IMR-90 (cell line): Measurements from ENCODE around the gene KHDRBS1. TPM values are rescaled to one million over a fixed set of nuclear protein-coding genes. Genes with fewer than 3 reads are reported as not detected.
"Not testable (repeated sequence)": the region's sequence is repeated elsewhere in the genome, so short reads cannot be mapped to it uniquely, and the experiment has no call there.

ENCODE experiments used
- ATAC-seq: fragments of 200-7000 bp; cut with Tn5 transposase; 2 replicates; pipeline ENCODE4 v1.9.1; 2020; ENCODE audit warnings: low read depth, mild to moderate bottlenecking, moderate library complexity
- BruUV-seq: library from RNA; stranded (reverse); fragments of 400-500 nt; replicated peaks from 2 replicates; lab custom pipeline; 2021; lab: Mats Ljungman, UMichigan
- CTCF ChIA-PET: fragments of 300-600 bp; formaldehyde crosslinking; extraction: SDS; loops from one replicate; lab custom pipeline; 2021; ENCODE audit warnings: antibody characterized with exemption; lab: Yijun Ruan, JAX
- POLR2A ChIA-PET: fragments of 300-600 bp; sonication (Branson Sonifier 250); formaldehyde crosslinking; loops from one replicate; lab custom pipeline; 2022; ENCODE audit warnings: antibody characterized with exemption; ENCODE audit not compliant: unreplicated experiment; lab: Charles Lee
- DNase-seq: peaks from one replicate; pipeline ENCODE4 v3.0.0; 2013
- H2AFZ ChIP-seq: replicated peaks from 2 replicates; pipeline ENCODE3; 2013; ENCODE audit warnings: low read length, mild to moderate bottlenecking; ENCODE audit not compliant: poor library complexity
- H2AK5ac ChIP-seq: 2 replicates; pipeline ENCODE4 v1.6.1; 2013; ENCODE audit warnings: low read depth, low read length, inconsistent platforms
- H2AK9ac ChIP-seq: replicated peaks from 2 replicates; pipeline ENCODE3; 2013; ENCODE audit warnings: mild to moderate bottlenecking, low read depth, low read length, moderate library complexity; ENCODE audit not compliant: poor library complexity
- H2BK120ac ChIP-seq: 2 replicates; pipeline ENCODE4 v1.6.1; 2013; ENCODE audit warnings: low read depth, low read length, inconsistent platforms
- H2BK15ac ChIP-seq: 3 replicates; pipeline ENCODE4 v1.6.1; 2013; ENCODE audit warnings: low read depth, low read length, inconsistent platforms
- H2BK20ac ChIP-seq: 2 replicates; pipeline ENCODE4 v1.6.1; 2013; ENCODE audit warnings: low read depth, mild to moderate bottlenecking, inconsistent platforms, low read length, moderate library complexity
- H2BK5ac ChIP-seq: 2 replicates; pipeline ENCODE4 v1.6.1; 2013; ENCODE audit warnings: mild to moderate bottlenecking, low read depth, low read length, inconsistent platforms; ENCODE audit not compliant: poor library complexity, severe bottlenecking
- H3K14ac ChIP-seq: replicated peaks from 2 replicates; pipeline ENCODE4 v1.6.1; 2013; ENCODE audit warnings: low read depth, low read length, inconsistent platforms
- H3K18ac ChIP-seq: 2 replicates; pipeline ENCODE4 v1.6.1; 2013; ENCODE audit warnings: low read depth, low read length, control low read depth
- H3K23ac ChIP-seq: 2 replicates; pipeline ENCODE4 v1.6.1; 2013; ENCODE audit warnings: low read depth, low read length, inconsistent platforms
- H3K27ac ChIP-seq: 2 replicates; pipeline ENCODE4 v1.5.1; 2013; ENCODE audit warnings: mild to moderate bottlenecking, control low read depth, low read length; ENCODE audit not compliant: insufficient read depth
- H3K27me3 ChIP-seq: 2 replicates; pipeline ENCODE4 v1.6.1; 2013; ENCODE audit warnings: low read length; ENCODE audit not compliant: control insufficient read depth, insufficient read depth
- H3K36me3 ChIP-seq: 2 replicates; pipeline ENCODE4 v1.6.1; 2013; ENCODE audit warnings: low read length, mixed read lengths; ENCODE audit not compliant: control insufficient read depth, insufficient read depth
- H3K4ac ChIP-seq: 2 replicates; pipeline ENCODE4 v1.6.1; 2013; ENCODE audit warnings: low read depth, low read length, inconsistent platforms
- H3K4me1 ChIP-seq: 2 replicates; pipeline ENCODE4 v1.6.1; 2013; ENCODE audit warnings: low read length, mixed read lengths; ENCODE audit not compliant: control insufficient read depth, insufficient read depth
- H3K4me2 ChIP-seq: 2 replicates; pipeline ENCODE4 v1.6.1; 2013; ENCODE audit warnings: low read depth, mild to moderate bottlenecking, control low read depth, low read length, moderate library complexity
- H3K4me3 ChIP-seq: 2 replicates; pipeline ENCODE4 v1.5.1; 2013; ENCODE audit warnings: low read depth, mild to moderate bottlenecking, control low read depth, low read length, moderate library complexity; ENCODE audit not compliant: insufficient read depth
- H3K56ac ChIP-seq: 2 replicates; pipeline ENCODE4 v1.6.1; 2013; ENCODE audit warnings: low read length, inconsistent platforms; ENCODE audit not compliant: insufficient read depth; ENCODE audit errors: extremely low read depth
- H3K79me1 ChIP-seq, 2 experiments: 2 replicates each; pipeline ENCODE4 v1.6.1; 2013; ENCODE audit warnings: low read length in 2 of 2, inconsistent platforms in 1 of 2, low read depth in 1 of 2
- H3K9ac ChIP-seq: 2 replicates; pipeline ENCODE4 v1.6.1; 2013; ENCODE audit warnings: low read depth, low read length, control low read depth
- H3K9me1 ChIP-seq: 2 replicates; pipeline ENCODE4 v1.6.1; 2013; ENCODE audit warnings: low read length, inconsistent platforms; ENCODE audit not compliant: insufficient read depth
- H3K9me3 ChIP-seq: 2 replicates; pipeline ENCODE4 v1.6.1; 2013; ENCODE audit warnings: low read length; ENCODE audit not compliant: control insufficient read depth, insufficient read depth
- H4K20me1 ChIP-seq: 2 replicates; pipeline ENCODE4 v1.6.1; 2013; ENCODE audit warnings: low read length, inconsistent platforms; ENCODE audit not compliant: insufficient read depth
- H4K5ac ChIP-seq: 2 replicates; pipeline ENCODE4 v1.6.1; 2013; ENCODE audit warnings: mild to moderate bottlenecking, low read depth, low read length, control low read depth
- H4K8ac ChIP-seq, 2 experiments: 2 replicates each; pipeline ENCODE4 v1.6.1; 2013; ENCODE audit warnings: low read depth in 2 of 2, low read length in 2 of 2, control low read depth in 1 of 2, inconsistent platforms in 1 of 2
- H4K91ac ChIP-seq: 2 replicates; pipeline ENCODE4 v1.6.1; 2013; ENCODE audit warnings: low read depth, low read length, inconsistent platforms; ENCODE audit not compliant: insufficient read depth
- CEBPB ChIP-seq: IDR thresholded peaks from 2 replicates; pipeline ENCODE4 v1.6.1; 2012; ENCODE audit warnings: low read depth, low read length, improper control_type of control experiment
- CHD1 ChIP-seq: IDR thresholded peaks from 2 replicates; pipeline ENCODE4 v1.6.1; 2012; ENCODE audit warnings: low read depth, low read length, improper control_type of control experiment
- RCOR1 ChIP-seq: IDR thresholded peaks from 2 replicates; pipeline ENCODE4 v1.6.1; 2012; ENCODE audit warnings: mild to moderate bottlenecking, low read length, improper control_type of control experiment; ENCODE audit not compliant: insufficient replicate concordance
- WGBS, 2 experiments: methylation state at CpG; one replicate each; pipeline versions ENCODE4 v1.1.5 to v1.1.7; 2013; ENCODE audit warnings: missing lambda C conversion rate in 2 of 2; ENCODE audit not compliant: insufficient read length in 1 of 2; ENCODE audit errors: extremely low coverage in 2 of 2; 5-methylcytosine and 5-hydroxymethylcytosine counted together
- dilution Hi-C: fragments of 300-500 bp; cut with HindIII; formaldehyde crosslinking; loops from one replicate; pipeline ENCODE4 v1.14.3; 2018; ENCODE audit warnings: low sequenced_read_pairs; ENCODE audit not compliant: unreplicated experiment
- in situ Hi-C: fragments of 300-500 bp; cut with MboI; formaldehyde crosslinking; loops from 3 replicates; pipeline ENCODE4 v1.14.3; 2019; ENCODE audit warnings: low sequenced_read_pairs, inconsistent platforms, mixed read lengths
- intact Hi-C: fragments of 100-400 bp; cut with micrococcal nuclease; formaldehyde crosslinking; loops from 2 replicates; pipeline ENCODE4 v1.10.0; 2022
- polyA plus RNA-seq, 3 experiments: library from polyadenylated mRNA; depleted of rRNA; stranded (reverse); fragments of >200 nt; gene quantifications; 2 replicates each; pipeline ENCODE4 v1.2.3, GENCODE V29; 2012; ENCODE audit warnings: low replicate concordance in 1 of 3
- total RNA-seq: library from RNA; depleted of rRNA; stranded (reverse); fragments of >200 nt; gene quantifications from 2 replicates; pipeline ENCODE4 v1.2.3, GENCODE V29; 2012
- TF ChIP-seq, protein P1 (sequence below): fragments of 150-350 bp; IDR thresholded peaks from 2 replicates; pipeline ENCODE4 v1.6.1; 2017; ENCODE audit warnings: mild to moderate bottlenecking, antibody characterized with exemption, low read length, low read depth

The KHDRBS1 gene
- total and polyA plus RNA-seq, 2 of the 4 experiments (the other 2 are of a cell fraction): 33.7 to 67.6 TPM

DNA sequence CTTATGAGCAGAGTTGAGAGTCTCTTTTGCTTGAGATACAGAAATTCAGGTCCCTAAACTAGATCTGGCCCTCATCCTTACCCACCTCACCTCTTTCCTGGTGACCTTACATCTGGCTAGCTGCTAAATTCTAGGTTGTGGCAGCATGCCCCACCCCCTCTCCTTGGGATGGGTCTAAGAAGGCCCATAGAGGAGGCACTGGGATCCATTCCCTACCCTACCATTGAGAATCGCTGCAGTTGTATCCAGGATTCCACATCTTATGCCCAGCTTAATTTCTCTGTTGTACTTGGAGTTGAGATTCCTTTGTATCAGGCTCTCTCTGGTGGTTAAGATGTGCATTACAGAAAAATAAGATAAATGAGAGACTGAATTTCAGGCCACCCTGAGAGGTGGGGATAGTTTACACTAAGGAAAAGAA lies 49.6 kb downstream of the KHDRBS1 start (continued):
- TF ChIP-seq, protein P1, sequence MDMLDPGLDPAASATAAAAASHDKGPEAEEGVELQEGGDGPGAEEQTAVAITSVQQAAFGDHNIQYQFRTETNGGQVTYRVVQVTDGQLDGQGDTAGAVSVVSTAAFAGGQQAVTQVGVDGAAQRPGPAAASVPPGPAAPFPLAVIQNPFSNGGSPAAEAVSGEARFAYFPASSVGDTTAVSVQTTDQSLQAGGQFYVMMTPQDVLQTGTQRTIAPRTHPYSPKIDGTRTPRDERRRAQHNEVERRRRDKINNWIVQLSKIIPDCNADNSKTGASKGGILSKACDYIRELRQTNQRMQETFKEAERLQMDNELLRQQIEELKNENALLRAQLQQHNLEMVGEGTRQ: no peak
- TF ChIP-seq CEBPB: no peak
- no peak for TF ChIP-seq RCOR1
- no peak for TF ChIP-seq CHD1

DNA sequence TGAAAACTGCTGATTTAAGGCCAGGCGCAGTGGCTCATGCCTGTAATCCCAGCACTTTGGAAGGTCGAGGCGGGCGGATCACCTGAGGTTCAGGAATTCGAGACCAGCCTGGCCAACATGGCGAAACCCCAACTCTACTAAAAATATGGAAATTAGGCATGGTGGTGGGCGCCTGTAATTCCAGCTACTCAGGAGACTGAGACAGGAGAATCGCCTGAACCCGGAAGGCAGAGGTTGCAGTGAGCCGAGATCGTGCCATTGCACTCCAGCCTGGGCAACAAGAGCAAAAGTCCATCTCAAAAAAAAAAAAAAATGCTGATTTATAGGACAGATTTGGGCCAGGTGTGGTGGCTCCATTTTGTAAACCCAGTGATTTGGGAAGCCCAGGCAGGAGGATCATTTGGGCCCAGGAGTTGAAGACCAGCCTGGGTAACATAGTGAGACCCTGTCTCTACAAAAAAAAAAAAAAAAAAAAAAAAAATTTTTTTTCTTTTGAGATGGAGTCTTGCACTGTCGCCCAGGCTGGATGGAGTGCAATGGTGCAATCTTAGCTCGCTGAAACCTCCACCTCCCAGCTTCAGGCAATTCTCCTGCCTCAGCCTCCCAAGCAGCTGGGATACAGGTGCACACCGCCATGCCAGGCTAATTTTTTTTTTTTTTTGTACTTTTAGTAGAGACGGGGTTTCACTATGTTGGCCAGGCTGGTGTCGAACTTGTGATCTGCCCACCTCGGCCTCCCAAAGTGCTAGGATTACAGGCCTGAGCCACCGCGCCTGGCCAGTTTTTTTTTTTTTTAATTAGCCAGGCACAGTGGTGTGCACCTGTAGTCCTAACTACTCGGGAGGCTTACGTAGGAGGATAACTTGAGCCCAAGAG lies 52.2 kb downstream of the KHDRBS1 start:
- H2AFZ ChIP-seq, H2BK120ac ChIP-seq, H3K27me3 ChIP-seq, H3K4ac ChIP-seq, H3K18ac ChIP-seq, POLR2A ChIA-PET, H3K23ac ChIP-seq, H4K5ac ChIP-seq, H3K14ac ChIP-seq, H3K27ac ChIP-seq, DNase-seq, H3K4me3 ChIP-seq, H3K9ac ChIP-seq, H2AK9ac ChIP-seq, in situ Hi-C loops, H4K8ac ChIP-seq, H4K91ac ChIP-seq, dilution Hi-C loops, H2AK5ac ChIP-seq, H2BK5ac ChIP-seq, H3K4me2 ChIP-seq, ATAC-seq, BruUV-seq, H3K9me3 ChIP-seq, H2BK15ac ChIP-seq, H3K56ac ChIP-seq, H2BK20ac ChIP-seq, CTCF ChIA-PET: not testable (repeated sequence)
- peaks cover 21% of the 10 kb centered on the region for H4K20me1 ChIP-seq
- 96% methylated on average over 8 of the region's 21 CpGs; no CpG with 5 or more reads in 1 of the 2 experiments for WGBS, 2 experiments
- intact Hi-C loops: loop anchor here (10.0 kb wide), 1 partner anchor 271 kb away; no protein-coding TSS in a partner anchor
- peaks cover 14% of the 10 kb centered on the region for H3K36me3 ChIP-seq
- peaks cover 18% of the 10 kb centered on the region for H3K4me1 ChIP-seq
- H3K79me1 ChIP-seq: peaks cover 0 to 45% of the 10 kb centered on the region in 2 experiments; a peak in 3 of 4 replicates
- H3K9me1 ChIP-seq: peaks cover 14% of the 10 kb centered on the region
